Body of pancreas (tissue), 4 donors: Measurements from ENCODE around the gene SUPT3H.

Experiments used
- CTCF ChIP-seq, 7 experiments: fragments of 450-650 bp in 4 of 7; fragments of 200-600 bp in 3 of 7; sonication (generic) in 3 of 7; IDR thresholded peaks; one replicate each; pipeline ENCODE4 v1.5.1; 2016 to 2019; ENCODE audit warnings: antibody characterized with exemption in 7 of 7
- POLR2A ChIP-seq, 3 donors: fragments of 450-650 bp; IDR thresholded peaks; one replicate each; pipeline ENCODE4 v1.6.1; 2016; ENCODE audit warnings: antibody characterized with exemption in 3 of 3, mild to moderate bottlenecking in 2 of 3

- TF ChIP-seq CTCF (IDR thresholded peaks at IDR 0.05) (no peak), POLR2A (IDR thresholded peaks at IDR 0.05) (no peak)
Measured at GRCh38 chr6:45129051-45129450, 248.7 kb downstream of the SUPT3H start.
